NCI-H2227 treated with DMSO at 0.1 percent for 48 hours (cell line): ENCODE data around the gene SLC1A3.
"Not testable (repeated sequence)": the region's sequence is repeated elsewhere in the genome, so short reads cannot be mapped to it uniquely, and the experiment has no call there.

Experiments
- DNase-seq: peaks from one replicate; lab custom pipeline; 2025; lab: John Stamatoyannopoulos, UW

SLC1A3 gene

DNA sequence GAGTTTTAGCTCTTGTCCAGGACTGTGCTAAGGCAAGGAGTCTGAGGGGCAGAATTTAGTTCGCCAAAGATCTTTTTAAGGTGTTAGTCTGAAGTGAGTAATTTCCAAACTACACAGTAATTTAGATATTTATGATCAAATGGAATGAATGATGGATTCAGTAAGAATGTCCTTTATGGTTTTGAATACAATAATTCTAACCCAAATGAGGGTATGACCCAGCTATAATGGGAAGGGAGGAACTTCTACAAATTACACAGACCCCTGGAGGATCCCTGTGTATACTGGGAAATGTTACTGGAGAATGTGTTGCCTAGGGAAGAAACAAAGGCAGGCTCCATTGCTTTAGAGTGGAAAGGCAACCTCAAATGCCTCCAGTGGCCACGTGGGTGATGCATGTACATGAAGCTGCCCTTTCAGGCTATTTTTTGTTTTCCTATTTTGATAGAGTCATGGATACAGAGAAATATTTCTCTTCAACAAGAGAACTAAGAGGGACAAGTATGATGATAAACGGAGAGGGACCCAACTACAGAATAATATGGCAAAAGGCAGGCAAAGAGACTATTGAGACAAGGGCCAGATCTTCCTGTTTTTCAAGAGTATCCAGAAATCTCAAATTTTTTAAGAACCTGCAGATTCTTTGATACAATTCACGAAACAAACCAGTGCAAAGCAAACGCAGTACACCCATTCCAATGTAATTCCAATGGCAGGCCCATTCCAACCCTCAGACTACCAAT lies 25.4 kb downstream of the SLC1A3 start:
- no peak for DNase-seq

DNA sequence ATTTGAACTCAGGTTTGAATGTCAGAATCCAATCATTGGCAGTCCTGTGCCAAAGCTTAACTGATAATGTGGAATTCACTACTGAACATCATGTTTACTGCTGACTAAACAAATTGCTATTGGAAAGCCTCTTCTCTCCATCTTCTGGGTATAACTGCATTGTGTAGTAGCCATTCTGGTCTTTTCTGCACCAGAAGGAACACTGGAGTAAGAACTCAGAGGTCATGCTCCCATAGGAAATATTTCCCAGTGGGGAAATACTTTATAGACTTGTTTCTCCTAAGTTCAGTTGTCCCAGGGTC lies 25.9 kb downstream of the SLC1A3 start:
- no peak for DNase-seq

DNA sequence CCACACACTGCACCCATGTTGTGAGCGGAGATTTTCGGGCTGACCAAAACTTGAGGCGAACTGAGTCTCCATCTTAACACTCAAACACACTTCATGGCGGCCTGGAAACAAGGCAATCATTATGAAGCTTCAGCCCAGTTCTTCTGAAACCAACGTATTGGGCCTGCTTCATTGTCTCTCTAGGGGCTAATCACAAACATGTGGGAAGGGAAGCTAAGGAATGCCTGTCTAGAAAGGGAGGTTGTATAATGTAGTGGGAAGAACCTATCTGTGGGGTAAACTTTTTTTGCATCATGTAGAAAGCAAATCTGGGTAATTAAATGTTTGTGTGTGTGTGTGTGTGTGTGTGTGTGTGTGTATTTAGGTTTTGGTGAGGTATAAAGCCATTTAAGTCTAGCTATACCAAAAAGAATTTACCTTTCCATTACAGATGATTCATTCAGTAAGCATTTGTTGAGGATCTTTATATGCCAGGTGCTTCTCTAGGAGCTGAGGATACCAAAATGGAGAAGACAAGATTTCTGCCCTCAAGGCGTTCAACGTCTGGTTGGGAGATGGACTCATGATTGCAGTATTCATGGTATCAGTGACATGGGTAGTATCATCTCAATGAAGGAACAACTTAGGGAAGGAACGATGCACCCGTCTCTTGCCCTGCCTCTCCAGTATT lies 29.4 kb downstream of the SLC1A3 start:
- no peak for DNase-seq

DNA sequence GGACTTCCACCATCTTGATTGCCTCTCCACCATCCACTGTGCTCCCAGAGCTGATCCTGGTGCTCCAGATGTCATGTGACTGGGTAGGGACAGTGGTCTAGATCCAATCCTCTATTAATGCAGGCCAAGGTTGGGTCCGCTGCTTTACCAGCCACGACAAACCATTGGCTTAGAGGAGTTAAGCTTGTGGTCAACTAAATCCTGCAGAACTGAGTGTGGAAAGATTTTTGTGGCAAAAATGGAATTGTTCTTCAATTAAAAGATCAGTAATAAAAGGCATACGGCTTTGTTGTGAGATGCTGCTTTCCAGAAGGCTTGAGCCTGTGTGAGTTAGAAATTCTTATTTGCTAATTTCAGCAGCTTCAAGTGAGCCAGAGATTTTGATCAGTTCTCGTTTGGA lies 30.7 kb downstream of the SLC1A3 start:
- DNase-seq: no peak

DNA sequence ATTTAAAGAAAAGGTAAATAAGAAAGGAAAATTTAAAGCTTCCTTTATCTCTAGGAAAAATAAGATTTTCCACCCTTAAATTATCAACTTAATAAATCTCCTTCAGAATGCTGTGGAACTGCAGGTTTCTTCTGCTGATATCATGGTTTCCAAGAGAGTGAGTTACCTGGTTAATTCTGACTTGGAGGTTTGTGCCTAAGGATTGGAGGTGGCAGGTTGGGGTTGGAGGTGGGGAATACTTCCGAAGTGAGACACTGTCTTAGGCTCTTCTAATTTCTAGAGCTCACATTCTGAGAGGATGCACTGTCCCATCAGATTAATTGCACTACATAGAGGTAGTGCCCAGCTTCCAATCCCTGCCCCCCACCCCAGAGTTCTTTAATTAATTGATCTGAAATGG lies 31.1 kb downstream of the SLC1A3 start:
- DNase-seq: no peak

DNA sequence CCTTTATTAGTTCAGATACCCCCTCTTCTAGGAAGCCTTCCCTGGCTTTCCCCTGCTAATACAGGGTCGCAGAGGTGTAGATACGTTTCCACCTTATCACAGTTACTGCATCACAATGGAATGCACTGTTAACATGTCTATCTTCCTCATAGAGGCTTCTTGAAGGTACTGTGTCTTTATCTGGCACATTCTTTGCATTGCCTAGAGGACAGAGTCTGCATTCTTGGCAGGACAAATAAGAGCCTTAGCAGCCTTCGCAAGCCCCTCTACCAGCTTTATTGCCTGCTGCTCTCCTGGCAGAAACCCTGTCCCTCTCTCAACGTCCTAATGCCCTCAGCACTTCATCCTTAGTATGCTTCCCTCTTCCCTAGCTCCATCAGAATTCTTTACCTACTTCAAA lies 31.6 kb downstream of the SLC1A3 start:
- no peak for DNase-seq

DNA sequence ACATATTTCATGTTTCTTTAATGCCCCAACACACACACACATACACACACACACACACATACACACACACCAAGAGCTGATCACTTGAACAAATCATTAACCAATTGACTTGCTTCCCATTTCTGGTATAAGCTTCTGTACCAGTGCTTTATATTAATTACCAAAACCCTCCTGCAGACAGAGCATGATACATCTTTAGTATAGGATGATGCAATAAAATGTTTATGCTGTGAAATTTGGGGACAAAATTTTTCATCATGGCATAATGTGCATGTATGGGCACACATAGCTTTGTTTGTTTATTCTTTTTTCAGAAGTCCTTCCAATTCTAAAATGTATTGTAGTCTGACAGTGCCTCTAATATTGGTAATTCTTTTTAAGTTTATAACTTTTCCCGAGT lies 34.5 kb downstream of the SLC1A3 start:
- no peak for DNase-seq

DNA sequence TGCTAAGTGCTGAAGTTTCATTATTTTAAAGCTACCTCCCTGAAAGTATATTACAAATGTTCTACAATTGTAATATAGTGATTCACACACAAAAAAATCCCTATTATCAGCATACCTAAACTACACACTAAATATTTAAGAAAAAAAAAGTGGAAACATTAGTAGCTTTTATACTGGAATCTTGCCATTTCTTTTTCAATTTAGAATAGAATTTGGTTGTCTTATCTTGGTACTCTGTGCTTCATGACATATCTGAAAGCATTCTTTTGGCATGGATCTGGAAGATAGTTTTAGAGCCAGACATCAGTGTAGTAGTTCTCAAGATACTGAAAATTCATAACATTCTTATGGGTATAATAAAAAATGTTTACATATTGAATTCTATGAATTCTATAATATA lies 35.0 kb downstream of the SLC1A3 start:
- no peak for DNase-seq

DNA sequence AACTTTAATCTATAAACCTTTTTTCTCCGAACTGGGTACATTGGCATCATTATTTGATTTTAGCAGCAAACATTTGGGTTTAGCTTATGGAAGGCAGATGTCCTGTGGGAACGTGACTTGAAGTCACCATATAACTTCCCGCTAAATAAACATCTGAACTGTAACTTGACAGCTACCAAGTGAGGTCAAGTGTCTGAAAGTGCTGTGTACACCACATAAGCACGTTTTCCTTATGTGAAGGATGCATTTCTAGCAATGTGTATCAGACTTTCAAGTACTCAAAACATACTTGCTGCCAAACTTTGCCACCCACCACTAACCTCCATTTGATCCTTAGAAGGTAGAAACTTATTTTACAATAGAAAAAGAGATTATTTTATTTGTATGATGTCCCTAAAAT lies 35.7 kb downstream of the SLC1A3 start:
- DNase-seq: no peak

DNA sequence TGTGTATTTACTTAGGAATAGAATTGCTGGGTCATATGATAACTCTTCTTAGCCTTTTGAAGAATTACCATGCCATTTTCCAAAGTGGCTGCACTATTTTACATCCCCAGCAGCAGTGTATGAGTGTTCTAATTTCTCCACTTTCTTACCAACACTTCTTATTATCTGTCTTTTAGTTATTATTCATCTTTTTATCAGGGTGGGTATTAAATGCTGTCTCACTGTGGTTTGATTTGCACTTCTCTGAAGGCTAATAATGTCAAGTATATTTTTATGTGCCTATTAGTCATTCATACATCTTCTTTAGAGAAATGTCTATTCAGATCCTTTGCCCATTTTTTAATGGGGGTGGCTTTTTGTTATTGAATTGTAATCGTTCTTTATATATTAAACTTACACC lies 36.8 kb downstream of the SLC1A3 start:
- no peak for DNase-seq

DNA sequence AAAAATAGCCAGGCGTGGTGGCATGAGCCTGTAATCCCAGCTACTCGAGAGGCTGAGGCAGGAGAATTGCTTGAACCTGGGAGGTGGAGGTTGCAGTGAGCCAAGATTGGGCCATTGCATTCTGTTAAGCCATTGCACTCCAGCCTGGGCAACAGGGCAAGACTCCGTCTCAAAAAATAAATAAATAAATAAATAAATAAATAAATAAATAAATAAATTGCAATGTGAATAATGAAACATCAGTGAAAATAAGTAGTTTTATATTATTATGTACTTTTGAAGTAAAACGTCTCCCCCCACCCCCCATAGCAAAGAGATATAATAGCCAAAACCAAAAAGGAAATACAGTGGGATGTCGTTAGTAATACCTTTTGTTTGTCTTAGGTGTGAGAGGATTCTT lies 37.4 kb downstream of the SLC1A3 start:
- not testable (repeated sequence) for DNase-seq

DNA sequence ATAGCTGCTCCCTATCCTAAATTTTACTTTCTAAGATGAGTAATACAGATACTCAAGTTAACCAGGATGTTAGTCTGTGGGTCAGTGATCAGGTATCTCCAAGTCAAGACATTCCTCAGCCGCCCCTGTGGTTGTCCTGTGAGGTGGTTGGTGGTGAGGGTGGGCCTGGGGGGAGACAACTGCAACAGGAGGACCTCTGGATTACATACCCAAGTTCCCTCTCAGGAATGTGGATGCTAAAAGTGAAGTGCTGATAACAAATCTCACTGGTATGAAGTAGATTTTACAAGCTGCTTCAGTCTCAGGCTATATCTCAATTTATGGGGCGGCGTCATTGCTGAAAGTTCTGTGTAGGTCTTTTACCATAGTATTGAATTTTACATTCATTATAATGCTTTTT lies 38.3 kb downstream of the SLC1A3 start:
- no peak for DNase-seq

DNA sequence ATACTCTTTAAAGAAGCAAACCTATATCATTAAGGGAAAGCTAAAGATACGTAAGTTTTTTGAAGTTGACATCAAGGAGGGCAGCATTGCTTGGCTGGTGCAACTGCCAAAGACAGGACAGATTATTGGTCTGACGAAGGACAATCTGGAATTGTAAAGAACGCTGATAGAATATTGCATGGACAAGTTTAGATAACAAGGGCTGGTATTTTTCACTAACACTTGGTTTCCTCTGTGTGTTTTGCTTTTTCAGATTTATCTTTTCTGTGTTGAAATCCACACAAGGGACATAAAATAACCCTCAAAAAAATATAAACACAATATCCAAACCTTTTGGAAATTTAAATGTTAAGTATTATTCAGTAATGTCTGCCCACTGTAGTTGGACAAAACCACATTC lies 39.7 kb downstream of the SLC1A3 start:
- DNase-seq: no peak

DNA sequence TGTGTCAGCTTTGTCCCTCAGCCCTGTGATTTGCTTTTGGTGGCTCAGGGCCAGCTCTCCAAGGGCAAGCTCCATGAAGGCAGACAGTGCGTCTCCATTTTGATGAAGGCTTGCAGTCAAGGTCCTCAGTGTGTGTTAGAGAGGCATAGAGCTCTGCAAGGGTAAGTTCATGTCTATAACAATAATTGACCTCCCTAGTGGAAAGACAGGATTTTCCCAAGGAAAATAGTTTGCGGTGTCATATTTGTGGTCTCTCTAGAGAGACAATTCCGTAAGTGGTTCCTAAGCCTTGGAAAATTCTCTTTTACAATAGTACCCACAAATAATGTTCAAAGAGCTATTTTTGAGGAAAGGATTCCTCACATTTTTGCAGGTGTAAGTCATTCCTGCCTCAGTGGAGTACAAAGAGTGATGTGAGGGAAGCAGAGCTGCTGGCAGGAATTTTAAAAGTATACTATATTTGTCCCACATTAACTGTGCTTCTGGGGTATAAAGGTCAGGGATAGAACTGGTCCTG lies 40.2 kb downstream of the SLC1A3 start:
- no peak for DNase-seq

DNA sequence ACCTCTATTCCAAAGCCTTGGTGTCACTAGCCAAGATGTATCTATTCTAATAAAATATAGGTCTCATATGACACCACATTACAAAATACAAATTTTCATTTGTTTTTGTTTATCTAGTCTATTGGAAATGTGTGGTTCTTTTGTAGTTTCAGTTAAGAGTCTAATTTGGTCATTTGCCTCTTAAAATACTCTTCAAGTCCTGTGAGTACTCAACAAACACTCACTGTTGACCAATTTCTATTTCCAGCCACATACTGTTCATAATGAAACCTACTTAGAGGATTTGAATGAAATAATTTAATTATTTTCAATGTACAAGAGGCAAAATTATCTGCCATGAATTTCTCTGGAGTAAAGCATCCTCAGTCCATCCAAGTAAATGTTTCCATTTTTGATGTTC lies 40.6 kb downstream of the SLC1A3 start:
- no peak for DNase-seq

DNA sequence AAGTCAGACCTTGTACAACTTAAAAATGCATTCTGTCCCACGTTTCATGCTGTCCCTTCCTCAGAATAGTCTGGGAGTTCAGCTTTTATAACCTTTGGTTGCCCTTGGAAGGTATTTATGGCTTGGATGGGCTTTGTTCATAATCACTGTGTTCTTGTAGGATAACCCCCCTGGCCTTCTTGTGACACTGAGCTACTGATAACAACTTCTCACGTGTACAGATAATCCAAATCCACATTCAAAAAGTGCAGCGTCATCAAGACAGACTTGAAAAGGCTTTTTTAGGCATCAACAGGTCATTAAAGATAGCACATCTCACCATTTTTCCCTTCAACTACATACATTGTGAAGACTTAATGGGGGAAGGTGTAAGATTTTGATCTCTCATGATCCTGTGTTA lies 42.0 kb downstream of the SLC1A3 start:
- DNase-seq: no peak

DNA sequence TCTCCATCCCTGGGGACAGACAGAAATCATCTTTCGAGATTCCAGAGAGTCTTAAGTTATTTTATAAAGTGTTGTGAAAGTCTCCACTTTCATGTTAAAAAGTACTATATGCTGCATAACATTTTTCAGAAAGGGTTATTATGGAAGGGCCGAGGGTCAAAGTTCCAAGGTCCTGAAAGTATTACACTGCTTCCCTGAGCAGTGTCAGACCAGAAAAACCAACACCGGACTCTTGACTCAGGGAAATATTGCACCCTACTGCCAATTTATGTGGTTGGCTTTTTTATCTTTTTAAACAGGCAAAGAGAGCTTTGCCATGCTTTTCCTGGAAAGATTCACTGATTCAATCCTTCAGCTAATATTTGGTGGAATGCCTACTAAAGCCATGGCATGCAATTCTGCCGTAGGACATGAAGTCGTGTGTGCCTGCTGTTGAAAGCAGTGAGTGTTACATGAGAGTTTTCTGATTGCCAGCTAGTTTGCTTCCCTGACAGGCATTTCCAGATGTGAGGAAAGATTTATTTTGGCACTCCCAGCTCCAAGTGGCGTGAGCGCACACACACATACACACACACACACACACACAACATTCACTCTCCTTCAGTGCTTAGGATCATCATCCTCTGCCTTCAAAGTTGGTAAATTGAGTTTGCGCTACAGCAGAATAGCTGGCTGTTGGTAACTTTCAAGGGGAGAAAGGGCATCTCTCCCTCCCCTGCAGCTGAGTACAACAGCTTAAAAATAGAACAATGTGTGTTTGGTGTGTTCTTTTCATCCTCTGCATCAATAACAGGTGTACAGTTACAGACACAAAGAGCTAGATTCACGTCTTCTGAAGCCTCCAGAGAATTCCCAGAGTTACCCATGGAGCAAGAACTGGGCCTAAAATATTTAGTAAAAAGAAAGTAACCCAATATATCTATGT lies 45.6 kb downstream of the SLC1A3 start:
- DNase-seq: no peak

DNA sequence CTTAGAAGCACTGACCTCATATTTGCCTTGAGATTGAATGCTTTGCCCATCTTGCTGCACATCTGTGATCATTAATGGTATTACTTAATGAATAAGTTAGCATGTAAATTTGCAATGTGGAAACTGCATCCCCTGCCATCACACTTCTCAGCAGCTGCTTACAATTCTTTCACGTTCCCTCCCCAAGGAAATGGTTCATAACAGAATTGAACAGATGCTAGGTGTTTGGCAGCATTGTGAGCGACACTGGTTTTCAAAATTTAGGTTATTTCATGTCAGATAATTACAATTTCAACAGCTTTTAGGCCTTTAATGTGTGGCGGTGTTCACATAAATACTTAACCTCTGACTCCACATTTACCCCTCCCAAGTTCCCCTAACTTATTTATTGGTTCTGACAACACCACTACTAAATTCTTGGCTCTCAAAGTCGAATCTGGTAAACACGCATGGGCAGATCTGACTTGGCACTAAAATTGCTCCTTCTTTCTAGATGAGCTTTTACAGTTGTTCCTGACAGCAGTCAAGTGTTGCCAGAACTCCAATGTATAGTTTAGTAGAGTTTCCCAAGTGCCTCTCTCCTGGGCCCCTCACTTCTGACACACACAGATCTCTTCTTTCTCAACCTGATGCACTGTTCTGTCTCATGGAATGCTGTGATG lies 46.8 kb downstream of the SLC1A3 start:
- DNase-seq: no peak

DNA sequence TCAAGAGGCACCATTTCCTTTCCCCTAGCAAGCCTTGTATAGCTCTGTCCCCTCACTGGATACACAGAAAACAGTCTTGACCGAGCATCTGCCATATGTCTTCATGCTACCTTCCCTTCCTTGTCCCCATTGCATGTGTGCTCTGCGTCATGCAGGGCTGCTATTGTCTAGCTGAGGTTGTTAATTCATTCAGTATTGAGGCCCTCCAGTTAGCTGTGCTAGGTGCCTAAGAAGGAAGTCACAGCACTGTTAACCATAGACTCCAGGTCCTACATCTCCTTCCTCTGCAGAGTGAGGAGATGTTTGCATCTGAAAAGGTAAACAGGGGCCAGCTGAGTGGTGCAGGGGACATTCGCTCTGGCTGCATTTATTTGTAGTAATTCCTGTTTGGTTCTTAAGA lies 48.2 kb downstream of the SLC1A3 start:
- DNase-seq: no peak

DNA sequence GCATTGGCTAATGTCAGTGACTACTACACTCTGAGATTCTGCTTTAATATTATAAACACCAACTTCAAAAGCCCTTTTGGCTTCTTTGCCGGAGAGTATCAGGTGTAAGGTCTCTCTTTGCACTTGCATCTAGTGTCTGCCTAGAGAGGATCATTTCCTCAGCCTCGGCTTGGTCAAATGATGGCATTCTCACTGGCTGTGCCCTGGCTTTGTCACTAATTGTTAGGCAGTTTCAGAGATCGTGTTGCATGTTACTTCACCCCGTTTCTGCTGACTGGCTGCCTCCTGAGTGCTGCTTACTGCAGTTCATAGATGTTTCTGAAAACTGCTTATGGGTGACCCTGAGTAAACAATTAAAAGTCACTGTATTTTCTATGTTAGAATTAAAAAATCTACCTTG lies 48.8 kb downstream of the SLC1A3 start:
- DNase-seq: no peak

DNA sequence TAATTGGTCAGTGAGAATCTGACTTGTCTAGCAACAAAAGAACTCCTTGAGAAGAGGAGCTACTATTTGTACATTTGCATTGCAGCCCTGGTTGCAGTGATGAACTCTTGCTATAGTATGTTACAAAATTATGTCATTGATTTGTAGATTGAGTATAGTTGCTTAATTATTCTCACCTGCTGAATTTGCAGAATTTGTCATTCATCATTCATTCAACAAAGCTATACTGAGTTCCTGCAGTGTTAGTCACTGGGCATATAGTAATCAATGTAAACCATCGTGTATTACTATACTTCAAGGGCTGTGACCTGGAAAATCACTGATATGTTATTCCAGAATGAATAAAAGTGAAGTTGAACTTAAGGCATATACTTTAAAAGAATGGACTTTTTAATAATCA lies 50.1 kb downstream of the SLC1A3 start:
- no peak for DNase-seq

DNA sequence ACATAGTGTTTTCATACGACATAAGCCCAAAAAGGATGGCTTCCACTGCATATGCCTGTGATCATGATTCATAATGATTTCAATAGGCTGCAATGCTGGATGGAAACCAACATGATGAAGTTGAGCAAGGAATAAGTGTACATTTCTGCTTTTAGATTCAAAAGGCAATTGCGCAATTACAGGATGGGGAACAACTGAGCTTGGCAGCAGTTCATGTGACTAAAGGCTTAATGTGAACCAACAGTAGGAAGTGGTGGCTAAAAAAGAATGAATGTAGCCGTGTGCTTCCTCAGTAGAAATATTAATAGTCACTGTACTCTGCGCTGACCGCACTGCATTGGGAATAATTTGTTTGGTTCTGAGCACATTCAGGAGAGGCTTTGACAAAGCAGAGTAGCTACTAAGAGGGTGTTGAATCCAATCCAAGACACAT lies 51.2 kb downstream of the SLC1A3 start:
- DNase-seq: no peak
